NCI-H1417 treated with DMSO at 0.1 percent for 48 hours (cell line): Measurements from ENCODE around the gene SLC9B2.

Source experiments
- DNase-seq: peaks from one replicate; lab custom pipeline; 2025; lab: John Stamatoyannopoulos, UW

SLC9B2 gene

GRCh38 chr4:103075894-103076746 lies 441 bp downstream of the SLC9B2 start:
- peak; percentile 42 for DNase-seq

GRCh38 chr4:103075435-103075893 lies 1.1 kb downstream of the SLC9B2 start:
- no peak for DNase-seq

GRCh38 chr4:103074744-103075434 lies 1.7 kb downstream of the SLC9B2 start:
- DNase-seq, result no peak

- DNase-seq, result no peak
These were observed 2.6 kb downstream of the SLC9B2 start for GRCh38 chr4:103073792-103074438.

- no peak for DNase-seq
These were observed 8.6 kb downstream of the SLC9B2 start for GRCh38 chr4:103067841-103068547.

GRCh38 chr4:103060453-103061148 lies 16.0 kb downstream of the SLC9B2 start:
- no peak for DNase-seq

GRCh38 chr4:103054030-103054429 lies 22.5 kb downstream of the SLC9B2 start:
- no peak for DNase-seq

- no peak for DNase-seq
These were observed 23.8 kb downstream of the SLC9B2 start for GRCh38 chr4:103052779-103053178.

GRCh38 chr4:103052145-103052544 lies 24.4 kb downstream of the SLC9B2 start:
- no peak for DNase-seq

GRCh38 chr4:103050736-103051436 lies 25.7 kb downstream of the SLC9B2 start:
- DNase-seq, result no peak

- no peak for DNase-seq
These were observed 29.9 kb downstream of the SLC9B2 start for GRCh38 chr4:103046416-103047290.

GRCh38 chr4:103044183-103044582 lies 32.4 kb downstream of the SLC9B2 start:
- no peak for DNase-seq

- DNase-seq, result no peak
These were observed 40.4 kb downstream of the SLC9B2 start for GRCh38 chr4:103036169-103036568.

GRCh38 chr4:103032574-103032973 lies 44.0 kb downstream of the SLC9B2 start:
- DNase-seq, result no peak

GRCh38 chr4:103030791-103031190 lies 45.8 kb downstream of the SLC9B2 start:
- DNase-seq, result no peak

GRCh38 chr4:103029300-103029699 lies 47.3 kb downstream of the SLC9B2 start:
- no peak for DNase-seq

- DNase-seq, result no peak
These were observed 49.7 kb downstream of the SLC9B2 start for GRCh38 chr4:103026868-103027267.

GRCh38 chr4:103024996-103025395 lies 51.6 kb downstream of the SLC9B2 start:
- no peak for DNase-seq

GRCh38 chr4:103021120-103021519 lies 55.4 kb downstream of the SLC9B2 start:
- no peak for DNase-seq
